Measurements from ENCODE around the gene FAM13A. TPM values are rescaled to one million over a fixed set of nuclear protein-coding genes. Genes with fewer than 3 reads are reported as not detected.

Gene FAM13A
- total RNA-seq, 3 donors from 2014 or later, result 55.7 to 170 (median 118) TPM

GRCh38 chr4:88755454-88755853 lies 301.5 kb downstream of the FAM13A start:
- no peak for DNase-seq (ENCODE audit: low spot score in 2 of 2)

GRCh38 chr4:88754796-88755195 lies 302.2 kb downstream of the FAM13A start:
- no peak overlapping the region for H3K27ac ChIP-seq
- H3K27me3 ChIP-seq, result no peaks in the 10 kb centered on the region
- H3K4me1 ChIP-seq, result no peaks in the 10 kb centered on the region
- intact Hi-C loops (cut with DNase I; ENCODE audit: low total_unique reads), result no loop called here
- peaks cover 5% of the 10 kb centered on the region for H3K36me3 ChIP-seq
- TF ChIP-seq POLR2AphosphoS5 (IDR thresholded peaks at IDR 0.05) (no peak), POLR2A (IDR thresholded peaks at IDR 0.05) (no peak)
- TF ChIP-seq, protein P1, sequence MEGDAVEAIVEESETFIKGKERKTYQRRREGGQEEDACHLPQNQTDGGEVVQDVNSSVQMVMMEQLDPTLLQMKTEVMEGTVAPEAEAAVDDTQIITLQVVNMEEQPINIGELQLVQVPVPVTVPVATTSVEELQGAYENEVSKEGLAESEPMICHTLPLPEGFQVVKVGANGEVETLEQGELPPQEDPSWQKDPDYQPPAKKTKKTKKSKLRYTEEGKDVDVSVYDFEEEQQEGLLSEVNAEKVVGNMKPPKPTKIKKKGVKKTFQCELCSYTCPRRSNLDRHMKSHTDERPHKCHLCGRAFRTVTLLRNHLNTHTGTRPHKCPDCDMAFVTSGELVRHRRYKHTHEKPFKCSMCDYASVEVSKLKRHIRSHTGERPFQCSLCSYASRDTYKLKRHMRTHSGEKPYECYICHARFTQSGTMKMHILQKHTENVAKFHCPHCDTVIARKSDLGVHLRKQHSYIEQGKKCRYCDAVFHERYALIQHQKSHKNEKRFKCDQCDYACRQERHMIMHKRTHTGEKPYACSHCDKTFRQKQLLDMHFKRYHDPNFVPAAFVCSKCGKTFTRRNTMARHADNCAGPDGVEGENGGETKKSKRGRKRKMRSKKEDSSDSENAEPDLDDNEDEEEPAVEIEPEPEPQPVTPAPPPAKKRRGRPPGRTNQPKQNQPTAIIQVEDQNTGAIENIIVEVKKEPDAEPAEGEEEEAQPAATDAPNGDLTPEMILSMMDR (IDR thresholded peaks at IDR 0.05), result no peak
- no peak overlapping the region for H3K4me3 ChIP-seq
- H3K9me3 ChIP-seq, result no peaks in the 10 kb centered on the region
- DNase-seq (ENCODE audit: low spot score in 2 of 2), result no peak

More at GRCh38 chr4:88755454-88755853, 301.5 kb downstream of the FAM13A start:
- Histone ChIP-seq H3K36me3 (no peaks in the 10 kb centered on the region), H3K27ac (no peak overlapping the region), H3K9me3 (no peaks in the 10 kb centered on the region), H3K4me3 (no peak overlapping the region), H3K4me1 (no peaks in the 10 kb centered on the region), H3K27me3 (no peaks in the 10 kb centered on the region)
- no peak for TF ChIP-seq POLR2A (IDR thresholded peaks at IDR 0.05)
- TF ChIP-seq POLR2AphosphoS5 (IDR thresholded peaks at IDR 0.05), result no peak
- TF ChIP-seq, protein P1 (IDR thresholded peaks at IDR 0.05), result no peak
- intact Hi-C loops (cut with DNase I; ENCODE audit: low total_unique reads), result no loop called here

DNA sequence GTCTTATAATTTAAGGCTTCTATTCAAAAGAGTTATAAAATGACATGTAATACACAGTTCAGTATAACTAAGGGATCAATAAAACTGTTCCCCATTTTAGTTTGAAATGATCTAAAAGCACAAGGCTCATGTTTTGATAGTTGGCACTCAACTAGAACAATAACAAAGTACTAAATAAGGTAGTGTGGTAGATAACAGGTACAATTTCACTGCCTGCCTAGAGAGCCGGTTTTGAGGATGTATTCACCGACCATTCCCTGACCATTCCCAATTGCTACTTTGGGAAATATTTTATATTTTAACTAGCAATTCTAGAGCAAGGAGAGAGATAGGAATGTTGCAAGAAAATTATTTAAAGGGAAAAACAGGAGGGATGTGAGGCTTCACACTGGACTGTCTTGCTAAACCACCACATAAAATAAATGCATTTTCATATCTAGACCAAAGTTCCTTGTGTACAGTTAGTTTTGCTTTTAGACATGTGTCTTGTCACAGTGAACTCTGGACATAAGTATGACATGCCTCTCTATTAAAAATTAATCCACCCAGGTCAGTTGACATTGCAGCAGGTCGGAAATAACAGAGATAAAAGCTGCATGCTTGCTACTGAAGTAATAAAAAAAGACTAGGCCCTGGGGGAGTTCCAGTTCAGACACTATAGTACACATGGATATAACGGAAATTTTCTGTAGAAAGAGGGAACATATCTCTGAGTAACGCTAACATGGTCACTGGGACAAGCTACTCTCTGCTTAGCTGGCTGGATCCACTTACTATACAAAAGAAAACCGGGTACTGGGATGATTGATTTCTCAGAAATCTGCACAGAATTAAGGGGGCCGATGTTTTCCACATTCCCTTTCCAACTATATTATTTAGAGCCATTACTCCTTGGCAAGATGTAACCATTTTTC lies 303.1 kb downstream of the FAM13A start:
- no peaks in the 10 kb centered on the region for H3K4me1 ChIP-seq
- intact Hi-C loops (cut with DNase I; ENCODE audit: low total_unique reads), result no loop called here
- no peak overlapping the region for H3K4me3 ChIP-seq
- DNase-seq (ENCODE audit: low spot score in 2 of 2), result no peak
- TF ChIP-seq POLR2AphosphoS5 (IDR thresholded peaks at IDR 0.05), result no peak
- TF ChIP-seq, protein P1 (IDR thresholded peaks at IDR 0.05), result no peak
- TF ChIP-seq POLR2A (IDR thresholded peaks at IDR 0.05), result no peak
- H3K36me3 ChIP-seq, result peaks cover 7% of the 10 kb centered on the region
- H3K9me3 ChIP-seq, result no peaks in the 10 kb centered on the region
- no peak overlapping the region for H3K27ac ChIP-seq
- no peaks in the 10 kb centered on the region for H3K27me3 ChIP-seq

- no peak for TF ChIP-seq POLR2AphosphoS5 (IDR thresholded peaks at IDR 0.05)
- TF ChIP-seq, protein P1 (IDR thresholded peaks at IDR 0.05), result no peak
- no peak for TF ChIP-seq POLR2A (IDR thresholded peaks at IDR 0.05)
- DNase-seq (ENCODE audit: low spot score in 2 of 2), result no peak
- intact Hi-C loops (cut with DNase I; ENCODE audit: low total_unique reads), result no loop called here
- no peaks in the 10 kb centered on the region for H3K4me1 ChIP-seq
- no peak overlapping the region for H3K4me3 ChIP-seq
- H3K36me3 ChIP-seq, result peaks cover 7% of the 10 kb centered on the region
- no peaks in the 10 kb centered on the region for H3K27me3 ChIP-seq
- no peak overlapping the region for H3K27ac ChIP-seq
- H3K9me3 ChIP-seq, result no peaks in the 10 kb centered on the region
Observed at GRCh38 chr4:88752754-88753153, 304.2 kb downstream of the FAM13A start.

- intact Hi-C loops (cut with DNase I; ENCODE audit: low total_unique reads), result no loop called here
- H3K27me3 ChIP-seq, result no peaks in the 10 kb centered on the region
- no peaks in the 10 kb centered on the region for H3K9me3 ChIP-seq
- TF ChIP-seq, protein P1 (IDR thresholded peaks at IDR 0.05), result no peak
- TF ChIP-seq POLR2AphosphoS5 (IDR thresholded peaks at IDR 0.05) (no peak), POLR2A (IDR thresholded peaks at IDR 0.05) (no peak)
- no peak overlapping the region for H3K27ac ChIP-seq
- no peaks in the 10 kb centered on the region for H3K4me1 ChIP-seq
- no peak overlapping the region for H3K4me3 ChIP-seq
- DNase-seq (ENCODE audit: low spot score in 2 of 2), result no peak
- H3K36me3 ChIP-seq, result peaks cover 7% of the 10 kb centered on the region
Observed at GRCh38 chr4:88752076-88752463, 304.9 kb downstream of the FAM13A start.

All from breast epithelium (tissue), 4 donors.